Uterus (tissue), 4 donors: Measurements from ENCODE around the gene CTCF. TPM values are rescaled to one million over a fixed set of nuclear protein-coding genes. Genes with fewer than 3 reads are reported as not detected.

Experiments used
- DNase-seq, 2 donors: peaks; one replicate each; pipeline ENCODE4 v3.0.0-alpha.2; 2019 to 2020
- H3K27ac ChIP-seq, 2 donors: fragments of 200-600 bp; sonication (generic); 1 replicate in 1 of 2; 2 replicates in 1 of 2; pipeline ENCODE4 v1.5.1; 2016 to 2018
- H3K27me3 ChIP-seq, 2 donors: fragments of 200-600 bp; sonication (generic); one replicate each; pipeline ENCODE4 v1.5.1; 2018 to 2019; ENCODE audit warnings: control low read depth in 1 of 2
- H3K36me3 ChIP-seq, 2 donors: fragments of 200-600 bp; sonication (generic); one replicate each; pipeline ENCODE4 v1.5.1; 2019; ENCODE audit warnings: control low read depth in 1 of 2
- H3K4me1 ChIP-seq, 2 donors: fragments of 200-600 bp; sonication (generic); one replicate each; pipeline ENCODE4 v1.5.1; 2018 to 2019; ENCODE audit warnings: control low read depth in 1 of 2
- H3K4me3 ChIP-seq, 2 donors: fragments of 200-600 bp; sonication (generic); 1 replicate in 1 of 2; 2 replicates in 1 of 2; pipeline ENCODE4 v1.5.1; 2018 to 2019; ENCODE audit warnings: mild to moderate bottlenecking in 1 of 2
- H3K9me3 ChIP-seq, 2 donors: fragments of 200-600 bp; sonication (generic); one replicate each; pipeline ENCODE4 v1.5.1; 2019; ENCODE audit warnings: control low read depth in 1 of 2
- POLR2A ChIP-seq, 2 donors: fragments of 450-650 bp; IDR thresholded peaks; one replicate each; pipeline ENCODE4 v1.6.1; 2016; ENCODE audit warnings: antibody characterized with exemption in 2 of 2, mild to moderate bottlenecking in 1 of 2, moderate library complexity in 1 of 2
- intact Hi-C: fragments of 100-400 bp; cut with DNase I; formaldehyde crosslinking; loops from one replicate; pipeline ENCODE4 v1.15.1; 2023; ENCODE audit warnings: low total_unique reads
- total RNA-seq, 4 donors: library from RNA; depleted of rRNA in 3 of 4; stranded (reverse); fragments of >200 nt in 3 of 4; gene quantifications; one replicate each; pipeline versions ENCODE4 v1.1.0 to v1.2.4, GENCODE V29; 2014 to 2023
- TF ChIP-seq, protein P1 (sequence below), 4 experiments: fragments of 200-600 bp in 2 of 4; fragments of 450-650 bp in 2 of 4; sonication (generic) in 2 of 4; IDR thresholded peaks; one replicate each; pipeline ENCODE4 v1.5.1; 2016 to 2019; ENCODE audit warnings: antibody characterized with exemption in 4 of 4, mild to moderate bottlenecking in 2 of 4, moderate library complexity in 1 of 4
- donor health status: DM: yes; HTN: yes; CAD: no.

Gene CTCF
- total RNA-seq, 4 donors from 2014 or later, result 24.8 to 54.1 (median 43.7) TPM

DNA sequence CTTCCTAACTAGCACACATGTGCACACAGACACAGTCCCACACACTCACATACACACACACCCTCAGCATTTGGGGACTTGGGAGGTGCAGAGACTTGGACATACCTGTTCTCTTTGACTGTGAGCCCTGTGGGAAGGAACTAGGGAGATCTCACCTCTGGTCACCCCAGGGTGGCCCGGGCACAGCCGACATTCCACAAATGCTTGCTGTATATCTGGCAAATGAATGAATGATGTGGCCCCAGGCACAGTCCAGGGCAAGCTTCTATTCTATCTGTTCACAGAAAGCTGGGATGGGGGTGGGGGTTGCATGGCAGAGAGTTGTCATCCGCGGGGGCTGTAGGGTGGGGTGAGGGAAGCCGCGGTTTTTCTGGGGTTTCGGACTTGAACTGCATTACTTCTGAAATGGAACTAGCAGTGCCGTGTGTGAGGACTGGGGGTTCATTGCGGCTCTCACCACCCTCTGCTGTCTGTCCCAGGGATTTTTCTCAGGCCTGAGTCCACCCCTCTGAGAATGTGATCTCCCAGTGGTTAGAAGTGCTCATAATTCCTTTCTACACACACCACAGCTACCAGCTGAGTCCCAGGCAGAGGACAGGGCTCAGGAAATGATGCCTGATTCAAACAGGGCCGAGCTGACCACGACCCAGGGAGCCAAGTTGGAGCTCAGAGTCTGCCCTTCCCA, 37.0 kb upstream of the CTCF start:
- DNase-seq, result peak in 1 of 2 donors; percentile 12
- Histone ChIP-seq H3K27me3 (no peaks in the 10 kb centered on the region), H3K36me3 (no peaks in the 10 kb centered on the region), H3K4me1 (no peaks in the 10 kb centered on the region), H3K4me3 (no peak overlapping the region), H3K27ac (no peak overlapping the region), H3K9me3 (no peaks in the 10 kb centered on the region)
- intact Hi-C loops, result no loop called here
- TF ChIP-seq POLR2A (IDR thresholded peaks at IDR 0.05), result no peak
- TF ChIP-seq, protein P1, sequence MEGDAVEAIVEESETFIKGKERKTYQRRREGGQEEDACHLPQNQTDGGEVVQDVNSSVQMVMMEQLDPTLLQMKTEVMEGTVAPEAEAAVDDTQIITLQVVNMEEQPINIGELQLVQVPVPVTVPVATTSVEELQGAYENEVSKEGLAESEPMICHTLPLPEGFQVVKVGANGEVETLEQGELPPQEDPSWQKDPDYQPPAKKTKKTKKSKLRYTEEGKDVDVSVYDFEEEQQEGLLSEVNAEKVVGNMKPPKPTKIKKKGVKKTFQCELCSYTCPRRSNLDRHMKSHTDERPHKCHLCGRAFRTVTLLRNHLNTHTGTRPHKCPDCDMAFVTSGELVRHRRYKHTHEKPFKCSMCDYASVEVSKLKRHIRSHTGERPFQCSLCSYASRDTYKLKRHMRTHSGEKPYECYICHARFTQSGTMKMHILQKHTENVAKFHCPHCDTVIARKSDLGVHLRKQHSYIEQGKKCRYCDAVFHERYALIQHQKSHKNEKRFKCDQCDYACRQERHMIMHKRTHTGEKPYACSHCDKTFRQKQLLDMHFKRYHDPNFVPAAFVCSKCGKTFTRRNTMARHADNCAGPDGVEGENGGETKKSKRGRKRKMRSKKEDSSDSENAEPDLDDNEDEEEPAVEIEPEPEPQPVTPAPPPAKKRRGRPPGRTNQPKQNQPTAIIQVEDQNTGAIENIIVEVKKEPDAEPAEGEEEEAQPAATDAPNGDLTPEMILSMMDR (IDR thresholded peaks at IDR 0.05), result no peak

DNA sequence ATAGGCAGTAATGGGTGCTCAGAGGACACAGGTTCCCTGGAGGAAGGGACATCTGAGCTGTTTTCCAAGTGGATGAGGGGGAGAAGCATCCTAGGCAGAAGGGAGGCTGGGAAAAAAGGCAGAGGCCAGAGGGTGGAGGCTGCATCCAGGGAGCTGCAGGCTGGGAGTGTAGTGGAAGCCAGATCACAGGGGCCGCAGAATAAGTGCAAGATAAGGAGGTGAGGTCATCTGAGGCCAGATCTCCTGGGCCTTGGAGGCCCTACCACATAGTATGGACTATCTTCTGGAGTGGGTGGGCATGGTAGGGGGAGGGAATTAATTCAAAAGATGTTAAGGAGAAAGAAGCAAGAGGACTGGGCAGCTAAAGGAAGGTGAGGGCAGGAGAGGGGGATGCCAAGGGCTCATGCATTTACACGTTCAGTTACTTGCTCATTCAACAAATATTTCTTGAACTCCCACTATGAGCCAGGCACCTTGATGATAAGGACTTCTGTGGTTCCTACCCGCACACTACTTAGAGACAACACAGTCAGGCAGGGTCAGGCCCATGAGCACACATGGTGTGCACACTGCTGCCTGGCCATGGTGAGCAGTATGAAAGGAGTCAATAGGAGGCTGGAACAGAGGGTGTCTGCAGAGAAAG, 36.1 kb upstream of the CTCF start:
- no peak overlapping the region for H3K4me3 ChIP-seq
- TF ChIP-seq POLR2A (IDR thresholded peaks at IDR 0.05), result no peak
- TF ChIP-seq, protein P1 (IDR thresholded peaks at IDR 0.05), result no peak
- H3K27me3 ChIP-seq, result no peaks in the 10 kb centered on the region
- no peaks in the 10 kb centered on the region for H3K36me3 ChIP-seq
- H3K4me1 ChIP-seq, result peaks cover 0 to 9% of the 10 kb centered on the region in 2 donors
- no peak for DNase-seq
- H3K27ac ChIP-seq, result no peak overlapping the region
- no peaks in the 10 kb centered on the region for H3K9me3 ChIP-seq
- intact Hi-C loops, result no loop called here

DNA sequence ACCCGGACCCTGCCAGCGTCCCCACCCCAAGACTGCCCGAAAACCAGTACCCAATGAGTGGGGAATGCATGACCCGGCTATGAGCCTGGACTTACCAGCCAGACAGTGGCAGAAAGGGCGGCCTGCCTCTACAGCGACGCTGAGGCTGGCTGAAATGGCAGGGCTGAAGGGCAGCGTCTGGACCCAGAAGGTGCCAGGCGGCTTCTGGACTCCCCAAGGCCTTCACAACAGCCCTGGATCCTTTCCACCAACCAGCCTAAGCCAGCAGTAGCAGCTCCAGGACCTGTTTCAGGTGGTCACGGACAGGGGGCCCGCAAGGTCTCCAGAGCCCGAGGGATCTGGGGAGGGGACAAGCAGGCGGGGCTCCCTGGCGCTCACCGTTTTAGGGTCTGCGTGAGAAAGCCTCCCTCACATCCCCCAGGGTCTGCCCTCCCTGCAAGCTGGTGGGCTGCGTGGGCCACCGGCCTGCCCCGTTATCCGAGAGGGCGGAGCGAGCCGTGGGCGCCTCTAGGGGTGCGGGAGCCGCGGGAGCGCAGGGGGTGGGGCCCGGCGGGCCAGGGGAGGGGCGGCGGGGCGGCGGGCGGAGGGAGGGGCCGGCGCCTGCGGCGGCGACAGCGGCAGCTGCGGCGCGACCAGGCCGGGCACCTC, 34.0 kb upstream of the CTCF start, which contains the start of gene RIPOR1:
TSS of gene RIPOR1 (plus strand) at position 608 of the 648 bp plus-strand sequence. CDS start 9,618 bp downstream, outside the sequence.
- intact Hi-C loops, result no loop called here
- peaks cover 0 to 10% of the 10 kb centered on the region in 2 donors for H3K4me1 ChIP-seq
- H3K27me3 ChIP-seq, result no peaks in the 10 kb centered on the region
- H3K9me3 ChIP-seq, result no peaks in the 10 kb centered on the region
- TF ChIP-seq POLR2A (IDR thresholded peaks at IDR 0.05), result no peak
- TF ChIP-seq, protein P1 (IDR thresholded peaks at IDR 0.05), result peak in 1 of 4 experiments; percentile 9
- peak within 1 kb of the TSS; percentile 94 to 95 for H3K27ac ChIP-seq
- H3K4me3 ChIP-seq, result peak within 1 kb of the TSS; percentile 85 to 93
- peak; percentile 62 to 67 for DNase-seq
- no peaks in the 10 kb centered on the region for H3K36me3 ChIP-seq

DNA sequence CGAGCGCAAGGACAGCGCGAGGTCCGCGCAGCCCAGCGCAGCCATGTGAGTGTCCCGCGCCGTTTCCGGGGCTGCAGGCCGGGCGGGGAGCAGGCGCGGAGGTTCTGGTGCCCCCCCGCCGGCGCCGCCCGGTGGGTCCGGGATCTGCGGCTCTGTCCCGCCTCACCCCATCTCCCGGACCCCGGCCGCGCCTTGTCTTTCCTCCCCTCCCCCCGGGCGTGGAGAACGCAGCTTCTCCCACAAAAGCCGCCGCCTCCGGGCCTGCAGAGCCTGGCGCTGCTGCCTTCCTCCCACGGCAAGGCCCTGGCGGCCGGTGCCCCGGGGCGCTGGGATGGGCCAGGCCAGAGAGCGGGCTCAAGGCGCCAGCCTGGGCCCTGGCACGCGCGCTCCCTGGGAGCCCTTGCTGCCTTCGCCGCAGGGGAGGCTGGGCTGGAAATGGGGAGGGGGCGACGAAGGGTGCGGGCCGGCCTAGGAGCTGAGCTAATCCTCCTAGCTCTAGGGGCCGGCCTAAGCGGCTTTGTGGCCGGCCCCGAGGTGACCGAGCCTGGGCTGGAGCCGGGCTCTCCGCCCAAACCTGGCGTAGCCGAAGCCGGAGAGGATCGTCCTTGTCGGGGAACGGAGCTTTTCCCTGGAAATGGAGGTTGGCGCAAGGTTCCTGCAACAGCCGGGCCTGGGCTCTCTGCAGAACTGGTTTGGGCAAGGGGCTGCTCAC, 33.3 kb upstream of the CTCF start:
- H3K27me3 ChIP-seq, result no peaks in the 10 kb centered on the region
- TF ChIP-seq, protein P1 (IDR thresholded peaks at IDR 0.05), result no peak
- peak in 1 of 2 donors; percentile 66 for TF ChIP-seq POLR2A (IDR thresholded peaks at IDR 0.05)
- H3K4me3 ChIP-seq, result peak overlapping the region; percentile 85 to 93
- peaks cover 0 to 10% of the 10 kb centered on the region in 2 donors for H3K4me1 ChIP-seq
- peak overlapping the region; percentile 94 to 95 for H3K27ac ChIP-seq
- no peaks in the 10 kb centered on the region for H3K36me3 ChIP-seq
- no peaks in the 10 kb centered on the region for H3K9me3 ChIP-seq
- DNase-seq, result peak; percentile 39 to 50
- intact Hi-C loops, result no loop called here
